WTC11 (cell line): Measurements from ENCODE around the gene RAB11B.

Experiments used
- AFF4 ChIP-seq: sonication (generic); formaldehyde crosslinking; IDR thresholded peaks from 2 replicates; pipeline ENCODE4 v1.8.1; 2023; ENCODE audit warnings: mild to moderate bottlenecking, missing genetic modification reagents, borderline replicate concordance
- ATF2 ChIP-seq: sonication (generic); formaldehyde crosslinking; IDR thresholded peaks from 2 replicates; pipeline ENCODE4 v1.8.1; 2022; ENCODE audit warnings: low read depth, missing genetic modification reagents, borderline replicate concordance
- ATF6 ChIP-seq: sonication (generic); formaldehyde crosslinking; IDR thresholded peaks from 2 replicates; pipeline ENCODE4 v1.8.1; 2023; ENCODE audit warnings: mild to moderate bottlenecking, missing genetic modification reagents
- CREB1 ChIP-seq: sonication (generic); formaldehyde crosslinking; IDR thresholded peaks from 2 replicates; pipeline ENCODE4 v1.8.0; 2023; ENCODE audit warnings: mild to moderate bottlenecking, missing genetic modification reagents
- CREM ChIP-seq: sonication (generic); formaldehyde crosslinking; IDR thresholded peaks from 2 replicates; pipeline ENCODE4 v1.8.1; 2022; ENCODE audit warnings: mild to moderate bottlenecking, missing genetic modification reagents, moderate library complexity
- CTCF ChIP-seq: fragments of 200-600 bp; IDR thresholded peaks from 2 replicates; pipeline ENCODE4 v1.8.0; 2022; ENCODE audit warnings: antibody characterized with exemption
- JUN ChIP-seq: sonication (generic); formaldehyde crosslinking; IDR thresholded peaks from 2 replicates; pipeline ENCODE4 v1.8.0; 2023; ENCODE audit warnings: mild to moderate bottlenecking, missing genetic modification reagents
- KAT7 ChIP-seq: sonication (generic); formaldehyde crosslinking; IDR thresholded peaks from 2 replicates; pipeline ENCODE4 v1.8.1; 2023; ENCODE audit warnings: missing genetic modification reagents, mild to moderate bottlenecking, borderline replicate concordance
- NFYB ChIP-seq: sonication (generic); formaldehyde crosslinking; conservative IDR thresholded peaks from 2 replicates; pipeline ENCODE4 v1.8.0; 2022; ENCODE audit warnings: low read depth, missing genetic modification reagents
- TEAD4 ChIP-seq: sonication (generic); formaldehyde crosslinking; IDR thresholded peaks from 2 replicates; pipeline ENCODE4 v1.8.0; 2022; ENCODE audit warnings: mild to moderate bottlenecking, missing genetic modification reagents
- USF1 ChIP-seq: sonication (generic); formaldehyde crosslinking; IDR thresholded peaks from 2 replicates; pipeline ENCODE4 v1.8.0; 2022; ENCODE audit warnings: mild to moderate bottlenecking, missing genetic modification reagents
- USF2 ChIP-seq: sonication (generic); formaldehyde crosslinking; IDR thresholded peaks from 2 replicates; pipeline ENCODE4 v1.8.1; 2023; ENCODE audit warnings: mild to moderate bottlenecking, missing genetic modification reagents, moderate library complexity
- ZBTB21 ChIP-seq: sonication (generic); formaldehyde crosslinking; IDR thresholded peaks from 2 replicates; pipeline ENCODE4 v1.8.1; 2023; ENCODE audit warnings: mild to moderate bottlenecking, missing genetic modification reagents, borderline replicate concordance
- ZNF671 ChIP-seq: fragments of 250-450 bp; sonication (Bioruptor Pico); IDR thresholded peaks from 2 replicates; pipeline ENCODE4 v1.8.0; 2021; ENCODE audit warnings: mild to moderate bottlenecking

GRCh38 chr19:8393192-8393870 lies 3.2 kb downstream of the RAB11B start:
- no peak for TF ChIP-seq KAT7 (CRISPR knock-in tag)
- TF ChIP-seq TEAD4 (CRISPR knock-in tag), result no peak
- no peak for TF ChIP-seq CTCF
- no peak for TF ChIP-seq NFYB (CRISPR knock-in tag)
- no peak for TF ChIP-seq ZBTB21 (CRISPR knock-in tag)
- TF ChIP-seq USF1, result no peak
- no peak for TF ChIP-seq JUN (CRISPR knock-in tag)
- TF ChIP-seq ATF2 (CRISPR knock-in tag), result no peak
- no peak for TF ChIP-seq CREB1
- TF ChIP-seq USF2 (CRISPR knock-in tag), result no peak
- TF ChIP-seq CREM (CRISPR knock-in tag), result no peak
- TF ChIP-seq ZNF671 (CRISPR knock-in tag), result no peak
- no peak for TF ChIP-seq AFF4 (CRISPR knock-in tag)
- no peak for TF ChIP-seq ATF6
